ENCODE measurements around the gene CPEB1. TPM values are rescaled to one million over a fixed set of nuclear protein-coding genes. Genes with fewer than 3 reads are reported as not detected.

Gene CPEB1
- total RNA-seq, 1 experiment from 2014 or later = 1.0 TPM

GRCh38 chr15:82558502-82558901 is 88.7 kb downstream of the CPEB1 start:
- Histone ChIP-seq H2AFZ (ENCODE audit: low read length) (no peak overlapping the region), H2AK5ac (ENCODE audit: insufficient read length, low read length) (no peak overlapping the region), H3K56ac (ENCODE audit: insufficient read length, low read depth, low read length) (no peak overlapping the region), H3K79me2 (ENCODE audit: insufficient read depth, low read length) (no peaks in the 10 kb centered on the region), H2BK5ac (ENCODE audit: insufficient read length, low read length) (no peak overlapping the region), H3T11ph (ENCODE audit: low read length) (no peak overlapping the region), H3K4ac (ENCODE audit: low read depth, low read length) (no peak overlapping the region), H3K9me3 (ENCODE audit: control insufficient read depth, low read depth, low read length) (no peaks in the 10 kb centered on the region), H4K20me1 (ENCODE audit: control insufficient read depth, insufficient read depth, insufficient read length) (no peaks in the 10 kb centered on the region), H3K79me1 (ENCODE audit: insufficient read depth, low read depth, low read length, poor library complexity, severe bottlenecking) (no peaks in the 10 kb centered on the region), H2BK15ac (ENCODE audit: low read depth, low read length) (no peak overlapping the region), H2BK12ac (ENCODE audit: insufficient read length, low read depth, low read length) (no peak overlapping the region), H3K23ac (ENCODE audit: insufficient read length, low read depth, low read length) (no peak overlapping the region), H4K5ac (ENCODE audit: insufficient read length, low read depth, low read length) (no peak overlapping the region), H3K18ac (ENCODE audit: insufficient read length, low read depth, low read length) (no peak overlapping the region), H2BK20ac (ENCODE audit: low read depth, low read length, poor library complexity, severe bottlenecking) (no peak overlapping the region), H3K23me2 (ENCODE audit: insufficient read length, low read depth, low read length, poor library complexity, severe bottlenecking) (no peaks in the 10 kb centered on the region), H3K4me2 (ENCODE audit: insufficient read depth, insufficient read length, low read length) (no peak overlapping the region), H3K9ac (ENCODE audit: extremely low read depth, insufficient read length, low read length) (no peak overlapping the region), H3K27me3 (ENCODE audit: insufficient read depth, low read length) (no peaks in the 10 kb centered on the region), H3K4me1 (ENCODE audit: insufficient read depth, low read length) (no peaks in the 10 kb centered on the region; the same call in 1 of the 2 replicates), H2BK120ac (ENCODE audit: low read depth, low read length, poor library complexity, severe bottlenecking) (no peak overlapping the region), H3K27ac (ENCODE audit: insufficient read length, low read depth, low read length) (no peak overlapping the region), H4K8ac (replicated peaks; ENCODE audit: insufficient read length, low read depth, low read length) (no peak overlapping the region), H4K91ac (ENCODE audit: insufficient read length, low read depth, low read length) (no peak overlapping the region), H3K14ac (ENCODE audit: insufficient read depth, low read length) (no peak overlapping the region)
- Mint-ChIP-seq H3K9me3 (no peaks in the 10 kb centered on the region), H3K27ac (no peak overlapping the region), H3K4me3 (no peak overlapping the region), H3K4me1 (peaks cover 0 to 2% of the 10 kb centered on the region in 2 experiments; a peak in 1 of 4 replicates), H3K36me3 (ENCODE audit: insufficient read depth in 1 of 3, low read depth in 3 of 3) (no peaks in the 10 kb centered on the region), H3K27me3 (ENCODE audit: low read depth) (peaks cover 9% of the 10 kb centered on the region)
- no peak for TF ChIP-seq CTCF (conservative IDR thresholded peaks at IDR 0.05)
- WGBS (ENCODE audit: extremely low coverage, insufficient read length, low lambda C conversion rate) = no CpG with 5 or more reads among the region's 1 CpG
- no peak for DNase-seq

All from H9 (cell line).